HG03432 (cell line): ENCODE measurements around the gene AK6.
"Not testable (repeated sequence)": the region's sequence is repeated elsewhere in the genome, so short reads cannot be mapped to it uniquely, and the experiment has no call there.

ENCODE experiments used
- ATAC-seq: cut with Tn5 transposase; IDR thresholded peaks from one replicate; pipeline ENCODE4 v1.9.1; 2021; ENCODE audit warnings: mild to moderate bottlenecking, moderate library complexity; ENCODE audit not compliant: unreplicated experiment

The AK6 gene

DNA sequence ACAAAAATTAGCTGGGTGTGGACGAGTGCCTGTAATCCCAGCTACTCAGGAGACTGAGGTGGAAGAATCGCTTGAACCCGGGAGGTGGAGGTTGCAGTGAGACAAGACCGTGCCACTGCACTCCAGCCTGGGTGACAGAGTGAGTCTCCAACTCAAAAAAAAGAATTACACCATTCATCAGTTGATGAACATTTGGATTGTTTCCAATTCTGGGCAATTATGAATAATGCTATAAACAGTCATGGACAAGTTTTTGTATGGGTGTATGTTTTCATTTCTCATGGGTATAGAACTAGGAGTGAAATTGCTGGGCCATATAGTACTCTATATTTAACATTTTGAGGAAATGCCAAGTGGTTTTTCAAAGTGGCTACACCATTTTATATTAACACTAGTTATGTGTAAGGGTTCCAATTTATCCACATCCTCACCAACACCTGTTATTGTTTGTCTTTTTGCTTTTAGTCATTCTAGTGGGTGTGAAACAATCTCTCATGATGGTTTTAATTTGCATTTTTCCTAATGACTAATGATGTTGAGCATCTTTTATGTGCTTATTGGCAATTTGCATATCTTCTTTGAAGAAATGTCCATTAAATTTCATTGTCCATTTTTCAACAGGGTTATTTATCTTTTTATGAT is 27.7 kb downstream of the AK6 start:
- ATAC-seq, result no peak

DNA sequence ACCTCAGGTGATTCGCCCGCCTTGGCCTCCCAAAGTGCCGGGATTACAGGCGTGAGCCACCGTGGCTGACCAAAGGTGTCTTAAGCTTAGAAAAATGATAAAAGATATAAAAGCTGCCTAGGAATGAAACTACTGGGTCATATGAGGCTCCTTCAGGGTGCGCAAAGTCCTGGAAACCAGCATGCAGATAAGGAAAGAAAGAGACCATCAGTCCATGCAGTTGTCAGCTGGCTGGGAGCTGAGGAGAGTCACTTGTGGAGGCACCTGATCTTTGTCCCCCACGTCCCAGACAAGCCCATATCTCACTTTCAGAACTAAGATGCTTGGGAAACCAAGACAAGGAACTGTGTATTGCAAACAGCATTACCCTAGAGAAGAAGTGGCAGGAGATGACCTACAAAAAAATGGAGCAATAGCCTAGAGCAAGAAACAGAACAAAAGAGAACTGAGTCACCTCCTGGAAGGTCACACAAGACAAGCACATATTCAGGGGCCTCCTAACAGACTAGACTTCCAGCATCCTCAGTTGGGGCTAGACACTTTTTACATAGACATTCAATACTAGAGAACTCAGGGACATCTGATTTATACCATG is 33.9 kb downstream of the AK6 start:
- no peak for ATAC-seq

DNA sequence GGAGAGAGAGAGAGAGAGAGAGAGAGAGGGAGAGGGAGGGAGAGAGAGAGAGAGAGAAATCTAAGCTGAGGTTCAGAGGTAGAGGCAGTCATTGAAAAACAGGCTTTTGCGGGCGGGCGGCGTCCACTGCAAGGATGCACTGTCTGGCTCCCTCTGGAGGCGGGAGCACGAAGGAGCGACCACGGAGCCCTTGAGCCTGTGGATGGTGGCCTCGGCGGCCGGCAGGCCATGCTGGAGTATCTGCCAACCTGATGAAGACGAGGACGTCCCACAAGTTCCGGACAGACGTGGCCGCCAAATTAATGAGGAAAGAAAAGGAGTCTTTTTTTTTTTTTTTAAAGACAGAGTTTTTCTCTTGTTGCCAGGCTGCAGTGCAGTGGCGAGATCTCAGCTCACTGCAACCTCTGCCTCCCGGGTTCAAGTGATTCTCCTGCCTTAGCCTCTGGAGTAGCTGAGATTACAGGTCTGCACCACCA is 34.5 kb downstream of the AK6 start:
- ATAC-seq, result no peak

DNA sequence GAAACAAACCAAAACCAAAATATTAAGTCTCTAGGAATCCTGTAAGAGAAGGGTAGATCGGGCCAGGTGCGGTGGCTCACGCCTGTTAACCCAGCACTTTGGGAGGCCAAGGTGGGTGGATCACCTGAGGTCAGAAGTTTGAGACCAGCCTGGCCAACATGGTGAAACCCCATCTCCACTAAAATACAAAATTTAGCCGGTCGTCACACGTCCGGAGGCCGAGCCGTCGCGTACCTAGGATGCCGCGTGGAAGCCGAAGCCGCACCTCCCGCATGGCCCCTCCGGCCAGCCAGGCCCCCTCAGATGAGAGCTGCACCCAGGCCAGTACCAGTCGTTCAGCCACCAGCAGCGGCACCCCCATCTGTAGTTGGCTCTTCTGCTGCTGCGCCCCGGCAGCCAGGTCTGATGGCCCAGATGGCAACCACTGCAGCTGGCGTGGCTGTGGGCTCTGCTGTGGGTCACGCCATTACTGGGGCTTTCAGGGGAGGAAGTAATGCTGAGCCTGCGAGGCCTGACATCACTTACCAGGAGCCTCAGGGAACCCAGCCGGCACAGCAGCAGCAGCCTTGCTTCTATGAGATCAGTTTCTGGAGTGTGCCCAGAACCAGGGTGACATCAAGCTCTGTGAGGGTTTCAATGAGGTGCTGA is 35.5 kb downstream of the AK6 start:
- not testable (repeated sequence) for ATAC-seq

DNA sequence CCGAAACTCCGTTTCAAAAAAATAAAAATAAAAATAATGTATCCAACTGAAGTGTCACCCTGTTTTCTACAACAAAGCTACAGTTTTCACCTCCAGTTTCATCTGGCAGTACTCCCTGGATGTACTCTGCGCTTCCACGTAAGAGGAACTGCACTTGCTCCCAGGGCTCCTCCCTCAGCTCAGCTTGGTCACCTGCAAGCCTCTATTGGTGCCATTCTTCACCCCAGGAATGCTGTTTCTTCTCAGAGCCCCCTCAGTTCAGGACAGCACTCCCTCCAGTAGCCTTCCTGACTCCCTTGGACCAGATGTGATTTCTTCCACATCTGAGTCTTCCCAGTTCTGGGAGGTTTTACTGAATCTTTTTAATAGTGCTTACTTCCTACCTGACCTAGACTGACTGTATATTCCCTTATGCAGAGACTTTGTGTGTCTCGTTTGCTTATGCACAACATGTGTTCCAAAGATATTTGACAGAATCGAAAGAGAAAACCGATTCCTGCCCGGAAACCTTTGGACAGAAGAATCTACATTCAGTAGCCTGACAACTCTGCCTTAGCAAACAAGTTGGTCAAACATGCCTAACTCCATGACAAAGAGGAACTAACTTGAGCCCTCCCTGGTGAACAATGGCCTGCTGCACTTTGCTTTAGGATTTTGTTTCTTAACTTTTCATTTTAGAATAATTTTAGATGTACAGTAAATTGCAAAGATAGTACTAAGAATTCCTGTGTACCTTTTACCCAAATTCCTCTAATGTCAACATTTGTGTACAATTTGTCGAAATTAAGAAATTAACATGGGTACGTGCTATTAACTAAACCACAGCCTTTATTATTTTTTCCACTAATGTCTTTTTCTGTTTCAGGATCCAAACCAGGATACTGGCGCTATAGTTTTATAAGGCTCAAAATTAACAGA is 37.5 kb downstream of the AK6 start:
- ATAC-seq, result no peak

DNA sequence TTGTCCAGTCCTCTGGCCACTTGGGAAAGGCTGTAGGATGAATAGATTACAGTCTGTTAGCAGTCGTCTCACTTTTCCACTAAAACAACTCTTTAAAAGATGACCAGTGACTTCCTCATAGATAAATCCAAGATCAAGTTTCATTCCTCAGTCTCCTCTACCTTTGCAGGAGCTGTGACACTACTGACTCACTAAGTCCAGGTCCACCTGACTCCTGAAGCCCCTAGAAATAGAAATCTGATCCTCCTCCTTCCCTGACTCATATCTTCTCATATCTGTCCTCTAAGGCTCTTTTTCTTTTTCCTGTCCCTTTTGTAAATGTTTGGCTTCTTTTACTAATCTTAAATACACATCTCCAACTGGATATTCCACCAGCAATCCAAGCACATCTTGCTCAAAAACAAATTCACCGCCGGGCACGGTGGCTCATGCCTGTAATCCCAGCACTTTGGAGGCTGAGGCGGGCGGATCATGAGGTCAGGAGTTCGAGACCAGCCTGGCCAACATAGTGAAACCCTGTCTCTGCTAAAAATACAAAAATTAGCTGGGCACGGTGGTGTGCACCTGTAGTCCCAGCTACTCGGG is 39.3 kb downstream of the AK6 start:
- ATAC-seq, result no peak

DNA sequence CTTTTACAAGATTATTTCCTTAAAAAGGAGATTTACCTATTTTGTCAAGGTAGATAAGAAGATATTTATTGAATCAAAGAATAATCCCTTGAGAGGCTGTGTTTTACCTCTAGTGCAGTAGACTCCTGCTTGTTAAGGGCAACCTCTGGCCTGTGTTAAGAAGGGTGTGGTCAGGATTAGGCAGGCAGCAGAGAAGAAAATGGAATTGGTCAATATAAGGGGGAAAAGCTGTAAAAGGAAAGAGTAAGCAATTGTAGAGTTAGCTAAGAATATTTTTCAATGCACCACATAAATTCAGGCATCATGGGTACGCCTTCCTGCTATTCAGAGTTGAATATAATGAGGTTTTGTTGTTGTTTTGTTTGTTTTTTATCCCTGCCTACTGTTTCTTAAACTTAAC is 43.0 kb downstream of the AK6 start:
- ATAC-seq, result no peak

DNA sequence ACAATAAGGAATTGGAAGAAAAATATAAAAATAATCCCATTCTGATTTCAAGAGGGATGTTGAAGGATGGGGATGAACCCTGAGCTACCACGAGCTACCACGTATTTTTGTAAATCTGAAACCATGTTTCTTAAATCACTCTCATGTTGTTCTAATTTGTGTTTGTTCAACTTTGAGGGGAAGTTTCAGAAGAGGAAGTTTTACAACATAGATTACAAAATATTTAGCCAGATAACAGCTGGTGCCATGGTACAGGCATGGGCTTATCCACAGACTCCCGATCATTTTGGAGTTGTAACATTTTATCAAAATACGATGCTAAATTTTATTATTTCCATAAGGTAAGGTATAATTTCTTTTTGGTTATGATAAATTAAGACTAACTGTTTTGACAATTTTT is 51.9 kb downstream of the AK6 start:
- no peak for ATAC-seq

DNA sequence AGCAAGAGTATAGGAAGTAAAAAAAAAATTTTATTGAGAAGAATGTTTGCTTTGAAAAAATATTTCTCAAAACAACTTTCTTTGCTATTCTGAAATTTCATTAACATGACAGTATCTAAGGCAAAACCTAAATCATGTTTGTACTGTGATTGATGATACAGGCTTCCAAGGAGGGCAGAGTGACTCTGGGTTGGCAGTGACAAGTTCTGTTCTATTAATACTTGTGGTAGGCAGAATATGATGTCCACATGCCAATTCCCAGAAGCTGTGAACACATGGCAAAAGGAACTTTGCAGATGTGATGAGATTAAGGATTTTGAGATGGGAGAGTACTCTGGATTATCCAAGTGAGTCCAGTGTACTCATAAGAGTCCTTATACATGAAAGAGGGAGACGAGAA is 53.3 kb downstream of the AK6 start:
- ATAC-seq, result no peak

DNA sequence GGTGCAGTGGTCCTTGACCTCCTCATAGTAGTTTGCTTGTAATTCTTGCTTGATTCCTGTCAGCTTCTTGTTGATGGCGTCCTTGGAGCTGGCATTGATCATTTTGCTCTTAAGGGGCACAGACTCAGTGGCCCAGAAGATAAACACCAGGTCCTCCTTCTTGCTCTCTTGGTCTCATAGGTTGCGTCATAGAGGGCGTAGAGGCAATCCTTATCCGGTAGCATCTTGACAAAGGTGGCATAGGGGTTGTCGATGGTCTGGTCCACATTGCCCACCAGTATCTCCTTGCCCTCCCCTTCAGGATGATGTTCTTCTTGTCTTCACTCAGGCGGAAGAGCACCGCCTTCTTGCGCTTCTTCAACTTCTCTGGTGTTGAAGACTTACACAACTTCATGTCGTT is 55.9 kb downstream of the AK6 start:
- no peak for ATAC-seq

DNA sequence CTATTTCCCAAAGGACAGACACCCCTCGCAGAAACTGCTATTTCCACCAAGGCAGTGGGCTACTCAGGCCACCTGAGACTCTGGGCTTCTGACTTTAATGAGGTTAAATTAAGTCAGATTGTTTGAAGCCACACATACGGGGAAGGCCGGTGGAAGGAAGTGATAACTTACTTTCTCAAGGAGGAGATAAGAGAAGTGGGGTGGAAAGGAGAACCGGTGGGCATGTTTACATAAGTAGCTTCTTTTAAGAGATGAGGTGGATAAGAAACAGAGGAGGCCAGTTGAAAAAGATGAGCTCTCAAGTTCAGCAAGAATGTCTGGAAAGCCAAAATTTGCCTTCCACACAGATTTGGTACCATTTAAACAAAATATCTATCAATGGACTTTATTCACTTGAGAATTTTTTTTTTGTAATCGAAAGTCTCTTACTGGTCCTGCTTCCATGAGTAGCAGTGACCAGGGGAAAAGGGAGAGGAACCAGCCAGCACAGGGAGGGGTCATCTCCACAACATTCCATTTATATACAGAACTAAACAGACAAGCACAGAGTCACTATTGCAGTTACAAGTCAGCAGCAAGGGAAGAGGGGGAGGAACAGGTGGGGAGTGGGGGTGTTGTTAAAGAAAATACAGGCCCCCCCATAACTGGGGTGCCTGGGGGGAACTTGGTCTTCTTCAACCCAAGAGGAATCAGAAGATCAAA is 56.7 kb downstream of the AK6 start:
- no peak for ATAC-seq

DNA sequence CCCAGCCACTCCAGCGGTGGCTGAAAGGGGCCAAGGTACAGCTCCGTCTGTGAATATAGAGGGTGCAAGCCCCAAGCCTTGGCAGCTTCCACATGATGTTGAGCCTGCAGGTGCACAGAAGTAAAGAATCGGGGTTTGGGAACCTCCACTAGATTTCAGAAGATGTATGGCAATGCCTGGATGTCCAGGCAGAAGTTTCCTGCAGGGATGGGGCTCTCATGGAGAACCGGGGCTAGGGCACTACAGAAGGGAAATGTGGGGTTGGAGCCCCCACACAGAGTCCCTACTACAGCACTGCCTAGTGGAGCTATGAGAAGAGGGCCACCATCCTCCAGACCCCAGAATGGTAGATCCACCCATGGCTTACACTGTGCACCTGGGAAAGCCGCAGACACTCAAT is 59.9 kb downstream of the AK6 start:
- no peak for ATAC-seq

DNA sequence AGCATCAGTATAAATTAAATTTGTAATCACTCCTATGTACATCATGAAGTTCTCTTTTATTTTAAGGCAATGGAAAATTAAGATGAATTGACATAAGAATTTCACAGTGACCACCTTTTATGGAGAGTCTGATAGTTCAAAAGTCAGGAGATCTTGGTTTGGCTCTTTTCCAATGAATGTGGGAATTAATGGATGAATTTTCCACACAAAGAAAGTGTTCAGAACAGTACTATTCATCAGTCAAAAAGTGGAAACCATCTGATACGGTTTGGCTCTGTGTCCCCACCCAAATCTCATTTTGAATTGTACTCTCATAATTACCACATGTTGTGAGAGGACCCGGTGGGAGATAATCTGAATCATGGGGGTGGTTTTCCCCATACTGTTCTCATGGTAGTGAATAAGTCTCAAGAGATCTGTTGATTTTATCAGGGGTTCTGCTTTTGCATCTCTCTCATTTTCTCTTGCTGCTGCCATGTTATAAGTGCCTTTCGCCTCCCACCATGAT is 61.2 kb downstream of the AK6 start:
- no peak for ATAC-seq

DNA sequence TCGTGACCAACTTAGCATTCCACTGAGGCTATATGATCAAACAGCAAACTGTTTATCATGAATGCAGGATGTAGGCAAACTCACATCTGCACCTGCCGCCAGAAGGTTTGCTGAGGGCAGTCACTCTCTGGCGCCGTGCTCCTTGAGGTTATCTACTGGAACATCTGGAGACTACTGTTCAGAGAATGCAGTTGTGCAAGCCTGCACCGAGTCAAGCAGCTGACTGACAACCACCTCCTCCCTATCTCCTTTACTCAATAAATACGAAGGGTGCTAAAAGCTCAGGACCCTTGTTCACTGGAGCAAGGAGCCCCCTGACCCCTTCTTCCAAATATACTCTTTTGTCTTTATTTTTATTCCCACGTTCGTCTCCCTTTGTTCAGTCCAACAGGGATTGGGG is 63.8 kb downstream of the AK6 start:
- no peak for ATAC-seq
